IMR-90 (cell line): ENCODE data around the gene SSH2. TPM values are rescaled to one million over a fixed set of nuclear protein-coding genes. Genes with fewer than 3 reads are reported as not detected.

Source experiments
- ATAC-seq: fragments of 200-7000 bp; cut with Tn5 transposase; 2 replicates; pipeline ENCODE4 v1.9.1; 2020; ENCODE audit warnings: low read depth, mild to moderate bottlenecking, moderate library complexity
- BruUV-seq: library from RNA; stranded (reverse); fragments of 400-500 nt; replicated peaks from 2 replicates; lab custom pipeline; 2021; lab: Mats Ljungman, UMichigan
- CTCF ChIA-PET: fragments of 300-600 bp; formaldehyde crosslinking; extraction: SDS; loops from one replicate; lab custom pipeline; 2021; ENCODE audit warnings: antibody characterized with exemption; lab: Yijun Ruan, JAX
- POLR2A ChIA-PET: fragments of 300-600 bp; sonication (Branson Sonifier 250); formaldehyde crosslinking; loops from one replicate; lab custom pipeline; 2022; ENCODE audit warnings: antibody characterized with exemption; ENCODE audit not compliant: unreplicated experiment; lab: Charles Lee
- DNase-seq: peaks from one replicate; pipeline ENCODE4 v3.0.0; 2013
- H2AFZ ChIP-seq: replicated peaks from 2 replicates; pipeline ENCODE3; 2013; ENCODE audit warnings: low read length, mild to moderate bottlenecking; ENCODE audit not compliant: poor library complexity
- H2AK5ac ChIP-seq: 2 replicates; pipeline ENCODE4 v1.6.1; 2013; ENCODE audit warnings: low read depth, low read length, inconsistent platforms
- H2AK9ac ChIP-seq: replicated peaks from 2 replicates; pipeline ENCODE3; 2013; ENCODE audit warnings: mild to moderate bottlenecking, low read depth, low read length, moderate library complexity; ENCODE audit not compliant: poor library complexity
- H2BK120ac ChIP-seq: 2 replicates; pipeline ENCODE4 v1.6.1; 2013; ENCODE audit warnings: low read depth, low read length, inconsistent platforms
- H2BK15ac ChIP-seq: 3 replicates; pipeline ENCODE4 v1.6.1; 2013; ENCODE audit warnings: low read depth, low read length, inconsistent platforms
- H2BK20ac ChIP-seq: 2 replicates; pipeline ENCODE4 v1.6.1; 2013; ENCODE audit warnings: low read depth, mild to moderate bottlenecking, inconsistent platforms, low read length, moderate library complexity
- H2BK5ac ChIP-seq: 2 replicates; pipeline ENCODE4 v1.6.1; 2013; ENCODE audit warnings: mild to moderate bottlenecking, low read depth, low read length, inconsistent platforms; ENCODE audit not compliant: poor library complexity, severe bottlenecking
- H3K14ac ChIP-seq: replicated peaks from 2 replicates; pipeline ENCODE4 v1.6.1; 2013; ENCODE audit warnings: low read depth, low read length, inconsistent platforms
- H3K18ac ChIP-seq: 2 replicates; pipeline ENCODE4 v1.6.1; 2013; ENCODE audit warnings: low read depth, low read length, control low read depth
- H3K23ac ChIP-seq: 2 replicates; pipeline ENCODE4 v1.6.1; 2013; ENCODE audit warnings: low read depth, low read length, inconsistent platforms
- H3K27ac ChIP-seq: 2 replicates; pipeline ENCODE4 v1.5.1; 2013; ENCODE audit warnings: mild to moderate bottlenecking, control low read depth, low read length; ENCODE audit not compliant: insufficient read depth
- H3K27me3 ChIP-seq: 2 replicates; pipeline ENCODE4 v1.6.1; 2013; ENCODE audit warnings: low read length; ENCODE audit not compliant: control insufficient read depth, insufficient read depth
- H3K36me3 ChIP-seq: 2 replicates; pipeline ENCODE4 v1.6.1; 2013; ENCODE audit warnings: low read length, mixed read lengths; ENCODE audit not compliant: control insufficient read depth, insufficient read depth
- H3K4ac ChIP-seq: 2 replicates; pipeline ENCODE4 v1.6.1; 2013; ENCODE audit warnings: low read depth, low read length, inconsistent platforms
- H3K4me1 ChIP-seq: 2 replicates; pipeline ENCODE4 v1.6.1; 2013; ENCODE audit warnings: low read length, mixed read lengths; ENCODE audit not compliant: control insufficient read depth, insufficient read depth
- H3K4me2 ChIP-seq: 2 replicates; pipeline ENCODE4 v1.6.1; 2013; ENCODE audit warnings: low read depth, mild to moderate bottlenecking, control low read depth, low read length, moderate library complexity
- H3K4me3 ChIP-seq: 2 replicates; pipeline ENCODE4 v1.5.1; 2013; ENCODE audit warnings: low read depth, mild to moderate bottlenecking, control low read depth, low read length, moderate library complexity; ENCODE audit not compliant: insufficient read depth
- H3K56ac ChIP-seq: 2 replicates; pipeline ENCODE4 v1.6.1; 2013; ENCODE audit warnings: low read length, inconsistent platforms; ENCODE audit not compliant: insufficient read depth; ENCODE audit errors: extremely low read depth
- H3K79me1 ChIP-seq, 2 experiments: 2 replicates each; pipeline ENCODE4 v1.6.1; 2013; ENCODE audit warnings: low read length in 2 of 2, inconsistent platforms in 1 of 2, low read depth in 1 of 2
- H3K9ac ChIP-seq: 2 replicates; pipeline ENCODE4 v1.6.1; 2013; ENCODE audit warnings: low read depth, low read length, control low read depth
- H3K9me1 ChIP-seq: 2 replicates; pipeline ENCODE4 v1.6.1; 2013; ENCODE audit warnings: low read length, inconsistent platforms; ENCODE audit not compliant: insufficient read depth
- H3K9me3 ChIP-seq: 2 replicates; pipeline ENCODE4 v1.6.1; 2013; ENCODE audit warnings: low read length; ENCODE audit not compliant: control insufficient read depth, insufficient read depth
- H4K20me1 ChIP-seq: 2 replicates; pipeline ENCODE4 v1.6.1; 2013; ENCODE audit warnings: low read length, inconsistent platforms; ENCODE audit not compliant: insufficient read depth
- H4K5ac ChIP-seq: 2 replicates; pipeline ENCODE4 v1.6.1; 2013; ENCODE audit warnings: mild to moderate bottlenecking, low read depth, low read length, control low read depth
- H4K8ac ChIP-seq, 2 experiments: 2 replicates each; pipeline ENCODE4 v1.6.1; 2013; ENCODE audit warnings: low read depth in 2 of 2, low read length in 2 of 2, control low read depth in 1 of 2, inconsistent platforms in 1 of 2
- H4K91ac ChIP-seq: 2 replicates; pipeline ENCODE4 v1.6.1; 2013; ENCODE audit warnings: low read depth, low read length, inconsistent platforms; ENCODE audit not compliant: insufficient read depth
- CHD1 ChIP-seq: IDR thresholded peaks from 2 replicates; pipeline ENCODE4 v1.6.1; 2012; ENCODE audit warnings: low read depth, low read length, improper control_type of control experiment
- NFE2L2 ChIP-seq: fragments of 150-350 bp; IDR thresholded peaks from 2 replicates; pipeline ENCODE4 v1.6.1; 2016; ENCODE audit warnings: low read depth, mild to moderate bottlenecking, low read length
- POLR2A ChIP-seq: IDR thresholded peaks from 2 replicates; pipeline ENCODE4 v1.6.1; 2012; ENCODE audit warnings: mild to moderate bottlenecking, low read depth, low read length
- RCOR1 ChIP-seq: IDR thresholded peaks from 2 replicates; pipeline ENCODE4 v1.6.1; 2012; ENCODE audit warnings: mild to moderate bottlenecking, low read length, improper control_type of control experiment; ENCODE audit not compliant: insufficient replicate concordance
- RFX5 ChIP-seq: IDR thresholded peaks from 2 replicates; pipeline ENCODE4 v1.8.0; 2012; ENCODE audit warnings: low read depth, mild to moderate bottlenecking, low read length, moderate library complexity
- USF2 ChIP-seq: fragments of 150-350 bp; IDR thresholded peaks from 2 replicates; pipeline ENCODE4 v1.6.1; 2017; ENCODE audit warnings: mild to moderate bottlenecking, antibody characterized with exemption, low read length, low read depth
- WGBS, 2 experiments: methylation state at CpG; one replicate each; pipeline versions ENCODE4 v1.1.5 to v1.1.7; 2013; ENCODE audit warnings: missing lambda C conversion rate in 2 of 2; ENCODE audit not compliant: insufficient read length in 1 of 2; ENCODE audit errors: extremely low coverage in 2 of 2; 5-methylcytosine and 5-hydroxymethylcytosine counted together
- dilution Hi-C: fragments of 300-500 bp; cut with HindIII; formaldehyde crosslinking; loops from one replicate; pipeline ENCODE4 v1.14.3; 2018; ENCODE audit warnings: low sequenced_read_pairs; ENCODE audit not compliant: unreplicated experiment
- in situ Hi-C: fragments of 300-500 bp; cut with MboI; formaldehyde crosslinking; loops from 3 replicates; pipeline ENCODE4 v1.14.3; 2019; ENCODE audit warnings: low sequenced_read_pairs, inconsistent platforms, mixed read lengths
- intact Hi-C: fragments of 100-400 bp; cut with micrococcal nuclease; formaldehyde crosslinking; loops from 2 replicates; pipeline ENCODE4 v1.10.0; 2022
- polyA plus RNA-seq, 3 experiments: library from polyadenylated mRNA; depleted of rRNA; stranded (reverse); fragments of >200 nt; gene quantifications; 2 replicates each; pipeline ENCODE4 v1.2.3, GENCODE V29; 2012; ENCODE audit warnings: low replicate concordance in 1 of 3
- total RNA-seq: library from RNA; depleted of rRNA; stranded (reverse); fragments of >200 nt; gene quantifications from 2 replicates; pipeline ENCODE4 v1.2.3, GENCODE V29; 2012

SSH2 gene
- total and polyA plus RNA-seq, 2 of the 4 experiments (the other 2 are of a cell fraction), result 9.3 TPM

- peaks cover 29% of the 10 kb centered on the region for H3K36me3 ChIP-seq
- H3K14ac ChIP-seq, result no peak overlapping the region
- no peaks in the 10 kb centered on the region for H3K4me1 ChIP-seq
- no peaks in the 10 kb centered on the region for H3K9me3 ChIP-seq
- ChIA-PET CTCF (no interaction called here), POLR2A (no interaction called here)
- H3K4me2 ChIP-seq, result no peak overlapping the region
- WGBS, 2 experiments, result no CpG with 5 or more reads among the region's 1 CpG
- no peak overlapping the region for H2AK5ac ChIP-seq
- no peak overlapping the region for H4K8ac ChIP-seq
- TF ChIP-seq POLR2A, result no peak
- TF ChIP-seq RFX5, result no peak
- no peak for TF ChIP-seq USF2
- TF ChIP-seq NFE2L2, result no peak
- no peak for TF ChIP-seq RCOR1
- no peak for TF ChIP-seq CHD1
- no peaks in the 10 kb centered on the region for H4K20me1 ChIP-seq
- ATAC-seq (no peak), DNase-seq (no peak)
- H3K56ac ChIP-seq, result no peak overlapping the region
- intact Hi-C loops, result no loop called here
- BruUV-seq, result no TSS peak
- no peak overlapping the region for H3K9ac ChIP-seq
- no peak overlapping the region for H4K5ac ChIP-seq
- no peak overlapping the region for H3K23ac ChIP-seq
- H3K4ac ChIP-seq, result no peak overlapping the region
- in situ Hi-C loops, result no loop called here
- no peak overlapping the region for H2BK120ac ChIP-seq
- H2AFZ ChIP-seq, result no peak overlapping the region
- H2BK15ac ChIP-seq, result no peak overlapping the region
- no peak overlapping the region for H4K91ac ChIP-seq
- no peaks in the 10 kb centered on the region for H3K27me3 ChIP-seq
- dilution Hi-C loops, result no loop called here
- no peak overlapping the region for H3K4me3 ChIP-seq
- no peak overlapping the region for H2AK9ac ChIP-seq
- peaks cover 2% of the 10 kb centered on the region for H3K9me1 ChIP-seq
- H2BK20ac ChIP-seq, result no peak overlapping the region
- no peak overlapping the region for H3K27ac ChIP-seq
- no peak overlapping the region for H2BK5ac ChIP-seq
- H3K18ac ChIP-seq, result no peak overlapping the region
- no peaks in the 10 kb centered on the region; a peak in 1 of 4 replicates for H3K79me1 ChIP-seq
These were observed 302.1 kb downstream of the SSH2 start for GRCh38 chr17:29627951-29628350.
